Nephron progenitor cell (in vitro differentiated cells): ENCODE data around the gene MCF2L.
A peak's percentile ranks its signal among the peaks of the same experiment; 100 is the strongest.

Experiments
- DNase-seq: peaks from one replicate; pipeline ENCODE4 v3.0.0; 2021
- H3K27ac Mint-ChIP-seq: 2 replicates; pipeline ENCODE4 v1.8.0; 2021; ENCODE audit warnings: mild to moderate bottlenecking, moderate library complexity, mixed read lengths
- H3K27me3 Mint-ChIP-seq: 2 replicates; pipeline ENCODE4 v1.8.0; 2021; ENCODE audit warnings: mild to moderate bottlenecking, low read depth, mixed read lengths; ENCODE audit not compliant: poor library complexity
- H3K36me3 Mint-ChIP-seq: 2 replicates; pipeline ENCODE4 v1.8.0; 2021; ENCODE audit warnings: low read depth, mixed read lengths
- H3K4me1 Mint-ChIP-seq: 2 replicates; pipeline ENCODE4 v1.8.0; 2021; ENCODE audit warnings: mixed read lengths
- H3K4me3 Mint-ChIP-seq: 2 replicates; pipeline ENCODE4 v1.8.0; 2021; ENCODE audit warnings: mild to moderate bottlenecking, moderate library complexity, mixed read lengths
- H3K9me3 Mint-ChIP-seq: 2 replicates; pipeline ENCODE4 v1.8.0; 2021; ENCODE audit warnings: mild to moderate bottlenecking, moderate library complexity, mixed read lengths
- CTCF ChIP-seq: fragments of 200-600 bp; sonication (generic); IDR thresholded peaks from 2 replicates; pipeline ENCODE4 v1.5.0; 2021; ENCODE audit warnings: antibody characterized with exemption

The MCF2L gene

GRCh38 chr13:113046883-113047244, 77.8 kb downstream of the MCF2L start:
- Mint-ChIP-seq H3K36me3 (peaks cover 12% of the 10 kb centered on the region), H3K27me3 (peaks cover 61% of the 10 kb centered on the region), H3K4me1 (peaks cover 29% of the 10 kb centered on the region), H3K9me3 (no peaks in the 10 kb centered on the region), H3K27ac (no peak overlapping the region), H3K4me3 (no peak overlapping the region)
- TF ChIP-seq CTCF, result no peak
- no peak for DNase-seq

GRCh38 chr13:113047587-113047986, 78.6 kb downstream of the MCF2L start:
- no peak for DNase-seq
- Mint-ChIP-seq H3K4me1 (peaks cover 34% of the 10 kb centered on the region), H3K4me3 (no peak overlapping the region), H3K27me3 (peaks cover 65% of the 10 kb centered on the region), H3K27ac (no peak overlapping the region), H3K9me3 (no peaks in the 10 kb centered on the region), H3K36me3 (peaks cover 13% of the 10 kb centered on the region)
- TF ChIP-seq CTCF, result no peak

- no peak overlapping the region for H3K27ac Mint-ChIP-seq
- no peak for DNase-seq
- H3K27me3 Mint-ChIP-seq, result peaks cover 72% of the 10 kb centered on the region
- no peak for TF ChIP-seq CTCF
- H3K9me3 Mint-ChIP-seq, result no peaks in the 10 kb centered on the region
- H3K4me3 Mint-ChIP-seq, result no peak overlapping the region
- peaks cover 46% of the 10 kb centered on the region for H3K4me1 Mint-ChIP-seq
- peaks cover 17% of the 10 kb centered on the region for H3K36me3 Mint-ChIP-seq
These were observed 79.8 kb downstream of the MCF2L start for GRCh38 chr13:113048766-113049165.

- Mint-ChIP-seq H3K4me3 (no peak overlapping the region), H3K4me1 (peaks cover 51% of the 10 kb centered on the region), H3K27me3 (peaks cover 76% of the 10 kb centered on the region), H3K36me3 (peaks cover 17% of the 10 kb centered on the region), H3K27ac (no peak overlapping the region), H3K9me3 (no peaks in the 10 kb centered on the region)
- DNase-seq, result no peak
- no peak for TF ChIP-seq CTCF
These were observed 80.5 kb downstream of the MCF2L start for GRCh38 chr13:113049521-113049941.

- TF ChIP-seq CTCF, result no peak
- H3K9me3 Mint-ChIP-seq, result no peaks in the 10 kb centered on the region
- peaks cover 76% of the 10 kb centered on the region for H3K27me3 Mint-ChIP-seq
- H3K36me3 Mint-ChIP-seq, result peaks cover 17% of the 10 kb centered on the region
- no peak for DNase-seq
- peak overlapping the region; percentile 54 for H3K4me3 Mint-ChIP-seq
- peaks cover 51% of the 10 kb centered on the region for H3K4me1 Mint-ChIP-seq
- H3K27ac Mint-ChIP-seq, result no peak overlapping the region
These were observed 81.0 kb downstream of the MCF2L start for GRCh38 chr13:113049981-113050380.

- no peak for TF ChIP-seq CTCF
- H3K27ac Mint-ChIP-seq, result no peak overlapping the region
- H3K27me3 Mint-ChIP-seq, result peaks cover 76% of the 10 kb centered on the region
- peak; percentile 35 for DNase-seq
- H3K4me3 Mint-ChIP-seq, result peak overlapping the region; percentile 54
- no peaks in the 10 kb centered on the region for H3K9me3 Mint-ChIP-seq
- peaks cover 17% of the 10 kb centered on the region for H3K36me3 Mint-ChIP-seq
- H3K4me1 Mint-ChIP-seq, result peaks cover 51% of the 10 kb centered on the region
These were observed 81.9 kb downstream of the MCF2L start for GRCh38 chr13:113050734-113051431.
